ENCODE results near the gene LOXHD1. TPM values are rescaled to one million over a fixed set of nuclear protein-coding genes. Genes with fewer than 3 reads are reported as not detected.

The LOXHD1 gene
- total and polyA plus RNA-seq, 10 of the 15 experiments (the other 5 are each of a cell fraction or from before 2014, with no cell fraction given) = not detected

DNA sequence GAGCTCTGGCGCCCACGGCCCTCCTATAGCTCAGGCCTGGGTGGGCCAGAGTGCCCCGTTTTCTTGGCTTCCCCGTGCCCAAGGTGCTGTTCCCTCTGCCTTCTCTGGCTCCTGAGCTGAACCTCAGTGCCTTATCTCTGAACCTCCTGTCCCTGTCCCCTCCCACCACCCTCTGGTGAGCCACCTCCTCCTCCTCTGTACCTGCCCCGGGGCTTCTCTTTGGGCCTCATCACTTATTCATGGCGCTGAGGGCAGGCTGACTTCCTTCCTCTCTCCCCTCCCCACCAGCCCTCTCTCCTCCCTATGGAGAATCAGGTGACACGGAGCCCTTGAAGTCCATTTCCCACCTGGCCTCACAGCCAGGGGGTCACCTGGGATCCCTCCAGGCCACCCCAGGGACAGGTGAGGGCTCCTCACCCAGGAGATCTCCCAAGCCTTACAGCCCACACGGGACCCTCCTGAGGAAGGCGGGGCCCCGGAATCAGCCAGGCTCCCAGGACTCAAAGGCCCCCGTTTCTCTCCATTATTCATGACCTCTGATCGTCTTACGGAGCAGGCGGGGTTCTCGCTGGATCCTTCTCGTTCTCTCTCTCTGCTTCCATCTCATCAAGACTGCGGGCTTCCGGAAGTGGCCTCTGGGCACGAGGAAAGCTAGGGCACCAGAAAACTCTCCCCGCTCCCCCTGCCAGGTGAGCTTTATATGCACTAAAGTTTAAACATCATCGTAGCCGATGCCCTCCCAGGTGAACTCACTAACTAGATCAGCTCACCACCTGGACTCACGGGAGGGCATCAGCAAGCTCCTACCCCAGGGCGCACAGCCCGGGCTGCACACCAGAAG, at the start of gene LOXHD1 (continued):
- TF ChIP-seq, protein P1, sequence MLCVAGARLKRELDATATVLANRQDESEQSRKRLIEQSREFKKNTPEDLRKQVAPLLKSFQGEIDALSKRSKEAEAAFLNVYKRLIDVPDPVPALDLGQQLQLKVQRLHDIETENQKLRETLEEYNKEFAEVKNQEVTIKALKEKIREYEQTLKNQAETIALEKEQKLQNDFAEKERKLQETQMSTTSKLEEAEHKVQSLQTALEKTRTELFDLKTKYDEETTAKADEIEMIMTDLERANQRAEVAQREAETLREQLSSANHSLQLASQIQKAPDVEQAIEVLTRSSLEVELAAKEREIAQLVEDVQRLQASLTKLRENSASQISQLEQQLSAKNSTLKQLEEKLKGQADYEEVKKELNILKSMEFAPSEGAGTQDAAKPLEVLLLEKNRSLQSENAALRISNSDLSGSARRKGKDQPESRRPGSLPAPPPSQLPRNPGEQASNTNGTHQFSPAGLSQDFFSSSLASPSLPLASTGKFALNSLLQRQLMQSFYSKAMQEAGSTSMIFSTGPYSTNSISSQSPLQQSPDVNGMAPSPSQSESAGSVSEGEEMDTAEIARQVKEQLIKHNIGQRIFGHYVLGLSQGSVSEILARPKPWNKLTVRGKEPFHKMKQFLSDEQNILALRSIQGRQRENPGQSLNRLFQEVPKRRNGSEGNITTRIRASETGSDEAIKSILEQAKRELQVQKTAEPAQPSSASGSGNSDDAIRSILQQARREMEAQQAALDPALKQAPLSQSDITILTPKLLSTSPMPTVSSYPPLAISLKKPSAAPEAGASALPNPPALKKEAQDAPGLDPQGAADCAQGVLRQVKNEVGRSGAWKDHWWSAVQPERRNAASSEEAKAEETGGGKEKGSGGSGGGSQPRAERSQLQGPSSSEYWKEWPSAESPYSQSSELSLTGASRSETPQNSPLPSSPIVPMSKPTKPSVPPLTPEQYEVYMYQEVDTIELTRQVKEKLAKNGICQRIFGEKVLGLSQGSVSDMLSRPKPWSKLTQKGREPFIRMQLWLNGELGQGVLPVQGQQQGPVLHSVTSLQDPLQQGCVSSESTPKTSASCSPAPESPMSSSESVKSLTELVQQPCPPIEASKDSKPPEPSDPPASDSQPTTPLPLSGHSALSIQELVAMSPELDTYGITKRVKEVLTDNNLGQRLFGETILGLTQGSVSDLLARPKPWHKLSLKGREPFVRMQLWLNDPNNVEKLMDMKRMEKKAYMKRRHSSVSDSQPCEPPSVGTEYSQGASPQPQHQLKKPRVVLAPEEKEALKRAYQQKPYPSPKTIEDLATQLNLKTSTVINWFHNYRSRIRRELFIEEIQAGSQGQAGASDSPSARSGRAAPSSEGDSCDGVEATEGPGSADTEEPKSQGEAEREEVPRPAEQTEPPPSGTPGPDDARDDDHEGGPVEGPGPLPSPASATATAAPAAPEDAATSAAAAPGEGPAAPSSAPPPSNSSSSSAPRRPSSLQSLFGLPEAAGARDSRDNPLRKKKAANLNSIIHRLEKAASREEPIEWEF (IDR thresholded peaks at IDR 0.05; ENCODE audit: insufficient replicate concordance, low read depth, low read length) = no peak
- TF ChIP-seq CBX5 (IDR thresholded peaks at IDR 0.05; ENCODE audit: low read depth) = no peak

DNA sequence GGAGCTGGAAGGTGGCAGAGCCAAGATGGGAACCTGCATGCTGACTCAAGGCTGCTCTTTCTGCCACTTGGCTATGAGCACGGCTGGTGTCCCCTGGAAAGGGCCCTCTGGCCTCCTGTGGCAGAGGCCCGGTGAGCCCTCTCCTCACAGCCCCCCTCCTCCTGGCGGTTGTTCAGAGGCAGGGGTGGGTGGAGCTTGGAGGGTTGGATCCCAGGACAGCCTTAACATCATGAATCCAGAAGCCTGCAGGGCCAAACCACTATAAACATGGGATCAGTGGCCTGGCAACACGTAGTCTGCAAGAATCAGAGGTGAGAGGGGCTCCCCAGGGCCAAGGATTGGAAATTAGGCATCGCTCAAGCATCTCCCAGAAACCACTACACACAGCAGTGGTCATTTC, 48.5 kb upstream of the LOXHD1 start:
- no peak for FAIRE-seq
- intact Hi-C loops (cut with micrococcal nuclease; ENCODE audit: unreplicated experiment) = no loop called here
- POLR2A ChIA-PET = no interaction called here
- TF ChIP-seq SUZ12 (IDR thresholded peaks at IDR 0.05; ENCODE audit: unreplicated experiment) (no peak), HDAC6 (IDR thresholded peaks at IDR 0.05; ENCODE audit: unreplicated experiment) (no peak), RAD21 (IDR thresholded peaks at IDR 0.05; ENCODE audit: insufficient read depth, low read depth, low read length) (no peak), TARDBP (IDR thresholded peaks at IDR 0.05; ENCODE audit: borderline replicate concordance) (no peak), WRNIP1 (IDR thresholded peaks at IDR 0.05; ENCODE audit: borderline replicate concordance, low read depth, low read length) (no peak), MEF2B (IDR thresholded peaks at IDR 0.05; ENCODE audit: partially characterized antibody, poor library complexity, severe bottlenecking) (no peak), ZZZ3 (IDR thresholded peaks at IDR 0.05; ENCODE audit: control insufficient read depth, insufficient read length, low read depth) (no peak), BHLHE40 (IDR thresholded peaks at IDR 0.05; ENCODE audit: borderline replicate concordance in 1 of 2, low read depth in 2 of 2, low read length in 1 of 2) (no peak)
- TF ChIP-seq, protein P2, sequence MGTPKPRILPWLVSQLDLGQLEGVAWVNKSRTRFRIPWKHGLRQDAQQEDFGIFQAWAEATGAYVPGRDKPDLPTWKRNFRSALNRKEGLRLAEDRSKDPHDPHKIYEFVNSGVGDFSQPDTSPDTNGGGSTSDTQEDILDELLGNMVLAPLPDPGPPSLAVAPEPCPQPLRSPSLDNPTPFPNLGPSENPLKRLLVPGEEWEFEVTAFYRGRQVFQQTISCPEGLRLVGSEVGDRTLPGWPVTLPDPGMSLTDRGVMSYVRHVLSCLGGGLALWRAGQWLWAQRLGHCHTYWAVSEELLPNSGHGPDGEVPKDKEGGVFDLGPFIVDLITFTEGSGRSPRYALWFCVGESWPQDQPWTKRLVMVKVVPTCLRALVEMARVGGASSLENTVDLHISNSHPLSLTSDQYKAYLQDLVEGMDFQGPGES (IDR thresholded peaks at IDR 0.05) = no peak
- TF ChIP-seq, protein P3, sequence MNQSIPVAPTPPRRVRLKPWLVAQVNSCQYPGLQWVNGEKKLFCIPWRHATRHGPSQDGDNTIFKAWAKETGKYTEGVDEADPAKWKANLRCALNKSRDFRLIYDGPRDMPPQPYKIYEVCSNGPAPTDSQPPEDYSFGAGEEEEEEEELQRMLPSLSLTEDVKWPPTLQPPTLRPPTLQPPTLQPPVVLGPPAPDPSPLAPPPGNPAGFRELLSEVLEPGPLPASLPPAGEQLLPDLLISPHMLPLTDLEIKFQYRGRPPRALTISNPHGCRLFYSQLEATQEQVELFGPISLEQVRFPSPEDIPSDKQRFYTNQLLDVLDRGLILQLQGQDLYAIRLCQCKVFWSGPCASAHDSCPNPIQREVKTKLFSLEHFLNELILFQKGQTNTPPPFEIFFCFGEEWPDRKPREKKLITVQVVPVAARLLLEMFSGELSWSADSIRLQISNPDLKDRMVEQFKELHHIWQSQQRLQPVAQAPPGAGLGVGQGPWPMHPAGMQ (IDR thresholded peaks at IDR 0.05; ENCODE audit: borderline replicate concordance) = no peak
- TF ChIP-seq, protein P4, sequence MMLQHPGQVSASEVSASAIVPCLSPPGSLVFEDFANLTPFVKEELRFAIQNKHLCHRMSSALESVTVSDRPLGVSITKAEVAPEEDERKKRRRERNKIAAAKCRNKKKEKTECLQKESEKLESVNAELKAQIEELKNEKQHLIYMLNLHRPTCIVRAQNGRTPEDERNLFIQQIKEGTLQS (IDR thresholded peaks at IDR 0.05; ENCODE audit: borderline replicate concordance, extremely low read depth, low read depth, low read length) = no peak

More for the DNA sequence above, 48.5 kb upstream of the LOXHD1 start:
- Histone ChIP-seq H3K27me3 (replicated peaks in 1 of 2; ENCODE audit: control insufficient read depth in 2 of 2, insufficient read depth in 2 of 2, low read length in 1 of 2) (peaks cover 2 to 4% of the 10 kb centered on the region in 2 experiments; a peak in 2 of 4 replicates), H4K20me1 (ENCODE audit: control insufficient read depth, insufficient read depth) (no peaks in the 10 kb centered on the region), H3K4me3 (no peak overlapping the region), H3K36me3 (ENCODE audit: control insufficient read depth in 2 of 2, insufficient read depth in 2 of 2, low read length in 1 of 2) (no peaks in the 10 kb centered on the region), H3K79me2 (ENCODE audit: control insufficient read depth, insufficient read depth, low read length) (no peaks in the 10 kb centered on the region), H3K9me3 (replicated peaks; ENCODE audit: control insufficient read depth, insufficient read depth, low read length) (no peaks in the 10 kb centered on the region), H3K9ac (ENCODE audit: control insufficient read depth, insufficient read depth, low read length) (no peak overlapping the region), H3K27ac (ENCODE audit: control insufficient read depth, insufficient read depth) (no peak overlapping the region), H3K4me1 (ENCODE audit: control insufficient read depth, insufficient read depth, low read length) (no peaks in the 10 kb centered on the region), H2AFZ (ENCODE audit: control insufficient read depth, low read depth, low read length) (no peak overlapping the region), H3K4me2 (ENCODE audit: control insufficient read depth, insufficient read depth) (no peak overlapping the region)
- BruUV-seq (replicated peaks) = no TSS peak
- in situ Hi-C loops (cut with MboI) = no loop called here
- ChIA-PET CTCF (interaction anchor here (1.2 kb wide), 1 partner anchor 47 kb away, joined by 3 read pairs; no protein-coding TSS in a partner anchor), RAD21 (ENCODE audit: unreplicated experiment) (no interaction called here), SMC1A (ENCODE audit: uncharacterized antibody, unreplicated experiment) (no interaction called here)
- DNase-seq (ENCODE audit: low read depth, low spot score) = no peak
- ATAC-seq = no peak
- WGBS (ENCODE audit: insufficient coverage, insufficient replicate concordance, low lambda C conversion rate, missing lambda C conversion rate) = 11% methylated on average over 5 of the region's 5 CpGs

Measured in GM12878 (cell line).